Stimulated activated CD8-positive, alpha-beta memory T cell treated with anti-CD3 and anti-CD28 coated beads, Interleukin-2, amount 100 ng/mL, for 1 hour (primary cell): ENCODE measurements around the gene DOK5.

Experiments
- DNase-seq, 2 donors: peaks; one replicate each; pipeline ENCODE4 v3.0.0-alpha.2; 2020; ENCODE audit warnings: low read depth in 2 of 2

Gene DOK5

DNA sequence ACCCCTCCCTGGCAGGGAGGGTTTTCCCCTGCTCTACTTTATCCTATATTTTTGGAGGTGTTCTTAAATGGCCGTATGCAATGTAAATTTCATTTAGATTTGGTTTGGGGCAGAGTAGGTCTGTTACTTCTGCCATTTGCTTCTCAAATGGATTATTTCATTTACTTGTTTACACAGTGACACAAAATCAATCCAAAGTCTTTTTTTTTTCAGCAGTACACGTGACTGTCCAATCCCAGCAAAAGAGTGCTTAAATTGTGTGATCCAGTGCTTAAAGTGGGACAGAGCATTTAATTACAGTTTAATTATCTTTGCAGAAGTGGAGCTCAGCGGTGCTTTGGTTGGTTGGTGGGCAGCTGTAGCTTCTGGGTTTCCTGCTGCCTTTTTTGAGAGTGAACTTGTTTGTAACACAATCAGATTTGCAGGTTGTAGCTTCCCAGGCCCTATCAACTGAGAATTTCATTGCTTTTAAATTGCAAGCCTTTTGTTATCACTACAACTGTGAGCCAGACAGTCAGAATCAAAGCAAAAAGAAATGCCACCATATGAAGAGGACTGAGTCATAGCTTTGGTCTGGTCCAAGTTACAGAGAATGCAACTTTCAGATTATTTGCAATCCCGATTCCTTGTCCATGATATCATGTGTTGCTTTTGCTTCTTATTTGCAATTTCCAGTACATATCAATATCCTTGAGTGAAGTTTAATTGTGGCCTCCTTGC is 216.9 kb downstream of the DOK5 start:
- DNase-seq: no peak

DNA sequence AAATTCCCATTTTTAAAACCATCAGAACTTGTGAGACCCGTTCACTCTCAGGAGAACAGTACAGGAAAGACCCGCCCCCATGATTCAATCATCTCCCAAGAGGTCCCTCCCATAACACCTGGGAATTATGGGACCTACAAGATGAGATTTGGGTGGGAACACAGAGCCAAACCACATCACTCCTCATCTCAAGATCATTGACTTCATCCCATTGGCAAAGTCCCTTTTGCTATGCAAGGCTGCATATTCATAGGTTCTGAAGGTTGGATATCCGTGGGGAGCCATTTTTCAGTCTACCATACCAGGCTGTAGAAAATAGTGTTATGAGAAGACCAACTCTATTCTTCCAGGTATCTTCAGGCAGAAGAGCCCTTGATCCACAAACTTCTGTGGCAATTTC is 219.1 kb downstream of the DOK5 start:
- no peak for DNase-seq

DNA sequence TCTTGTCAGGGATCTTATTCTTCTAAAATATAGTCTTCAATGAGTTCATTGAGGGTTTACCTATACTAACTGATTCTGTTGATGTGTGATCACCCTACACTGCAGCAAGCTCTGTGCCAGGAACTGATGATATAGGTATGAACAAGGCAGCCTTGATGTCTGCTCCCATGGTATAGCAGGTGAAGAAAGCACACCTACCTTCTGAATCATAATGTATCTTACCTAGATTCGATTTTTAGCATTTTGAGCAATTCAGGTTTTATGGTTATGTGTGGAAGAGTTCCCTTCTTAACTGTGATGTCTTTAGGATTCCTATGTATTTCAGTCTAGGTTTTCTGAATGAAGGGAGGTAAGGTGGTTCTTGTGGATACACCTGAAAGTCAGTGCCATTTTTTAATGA is 223.0 kb downstream of the DOK5 start:
- DNase-seq: no peak
